ENCODE results near the gene PPP2R3B.
"Not testable (repeated sequence)": the region's sequence is repeated elsewhere in the genome, so short reads cannot be mapped to it uniquely, and the experiment has no call there.

PPP2R3B gene

GRCh38 chrX:357035-357692 lies 29.5 kb downstream of the PPP2R3B start:
- no peaks in the 10 kb centered on the region; the same call in 1 of the 2 replicates for H3K4me1 ChIP-seq (ENCODE audit: insufficient read depth, low read length)
- H3K9ac ChIP-seq (ENCODE audit: low read depth, low read length), result no peak overlapping the region
- peaks cover 6% of the 10 kb centered on the region for H3K36me3 ChIP-seq (ENCODE audit: insufficient read depth, low read length)
- H3K9me3 ChIP-seq (ENCODE audit: control insufficient read depth, insufficient read depth, low read length), result peaks cover 9% of the 10 kb centered on the region

DNA sequence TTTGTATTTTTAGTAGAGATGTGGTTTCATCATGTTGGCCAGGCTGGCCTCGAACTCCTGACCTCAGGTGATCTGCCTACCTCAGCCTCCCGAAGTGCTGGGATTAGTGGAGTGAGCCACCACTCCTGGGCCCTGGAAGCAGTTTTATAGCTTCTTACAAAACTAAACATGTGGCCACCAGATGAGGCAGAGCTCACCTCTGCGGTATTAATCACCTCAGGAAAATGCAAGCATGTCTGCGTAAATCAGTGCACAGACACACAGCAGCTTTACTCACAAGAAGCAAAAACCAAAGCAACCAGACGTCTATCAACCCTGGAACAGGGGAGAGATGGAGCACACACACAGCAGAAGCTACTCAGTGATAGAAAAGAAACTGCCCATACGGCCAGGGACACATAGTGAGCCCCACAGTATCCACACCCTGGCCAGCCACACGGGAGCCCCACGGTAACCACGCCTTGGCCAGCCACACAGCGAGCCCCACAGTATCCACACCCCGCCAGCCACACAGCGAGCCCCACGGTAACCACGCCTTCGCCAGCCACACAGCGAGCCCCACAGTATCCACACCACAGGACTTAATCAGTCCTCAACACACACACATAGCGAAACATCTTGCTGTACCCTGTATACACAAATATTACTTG lies 30.2 kb downstream of the PPP2R3B start:
- H3K9ac ChIP-seq (ENCODE audit: low read depth, low read length), result no peak overlapping the region
- no peaks in the 10 kb centered on the region; the same call in 1 of the 2 replicates for H3K4me1 ChIP-seq (ENCODE audit: insufficient read depth, low read length)
- peaks cover 6% of the 10 kb centered on the region for H3K36me3 ChIP-seq (ENCODE audit: insufficient read depth, low read length)
- peaks cover 9% of the 10 kb centered on the region for H3K9me3 ChIP-seq (ENCODE audit: control insufficient read depth, insufficient read depth, low read length)

- H3K9ac ChIP-seq (ENCODE audit: low read depth, low read length), result no peak overlapping the region
- no peaks in the 10 kb centered on the region; the same call in 1 of the 2 replicates for H3K4me1 ChIP-seq (ENCODE audit: insufficient read depth, low read length)
- peaks cover 6% of the 10 kb centered on the region for H3K36me3 ChIP-seq (ENCODE audit: insufficient read depth, low read length)
- peaks cover 7% of the 10 kb centered on the region for H3K9me3 ChIP-seq (ENCODE audit: control insufficient read depth, insufficient read depth, low read length)
These were observed 31.2 kb downstream of the PPP2R3B start for GRCh38 chrX:355329-356050.

DNA sequence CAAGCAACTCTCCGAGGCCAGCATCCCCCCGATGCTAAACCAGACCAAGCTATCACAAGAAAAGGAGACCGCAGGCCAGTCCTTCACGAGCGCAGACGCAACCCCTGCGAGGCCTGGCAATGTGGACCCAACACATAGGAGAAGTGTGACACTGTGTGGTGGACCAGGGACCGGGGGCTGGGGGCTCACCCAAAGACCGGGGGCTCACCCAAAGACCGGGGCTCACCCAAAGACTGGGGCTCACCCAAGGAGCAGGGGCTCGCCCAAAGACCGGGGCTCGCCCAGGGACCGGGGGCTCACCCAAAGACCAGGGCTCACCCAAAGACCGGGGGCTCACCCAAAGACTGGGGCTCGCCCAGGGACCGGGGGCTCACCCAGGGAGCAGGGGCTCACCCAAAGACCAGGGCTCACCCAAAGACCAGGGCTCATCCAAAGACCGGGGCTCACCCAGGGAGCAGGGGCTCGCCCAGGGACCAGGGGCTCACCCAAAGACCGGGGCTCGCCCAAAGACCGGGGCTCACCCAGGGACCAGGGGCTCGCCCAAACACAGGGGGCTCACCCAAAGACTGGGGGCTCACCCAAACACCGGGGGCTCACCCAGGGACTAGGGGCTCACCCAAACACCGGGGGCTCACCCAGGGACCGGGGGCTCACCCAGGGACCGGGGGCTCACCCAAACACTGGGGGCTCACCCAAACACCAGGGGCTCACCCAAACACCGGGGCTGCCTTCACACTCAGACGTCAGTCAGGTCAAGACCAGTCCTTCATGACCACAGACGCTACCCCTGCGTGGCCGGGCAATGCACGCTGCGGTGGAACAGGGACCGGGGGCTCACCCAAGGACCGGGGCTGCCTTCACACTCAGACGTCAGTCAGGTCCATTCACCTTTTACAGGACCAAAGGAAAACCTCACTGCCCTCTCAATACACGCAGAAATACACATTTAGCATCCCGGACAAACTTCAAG lies 32.9 kb downstream of the PPP2R3B start:
- H3K9me3 ChIP-seq (ENCODE audit: control insufficient read depth, insufficient read depth, low read length), result no peaks in the 10 kb centered on the region
- H3K4me1 ChIP-seq (ENCODE audit: insufficient read depth, low read length), result no peaks in the 10 kb centered on the region; the same call in 1 of the 2 replicates
- no peak overlapping the region for H3K9ac ChIP-seq (ENCODE audit: low read depth, low read length)
- peaks cover 2% of the 10 kb centered on the region; the same call in 1 of the 2 replicates for H3K36me3 ChIP-seq (ENCODE audit: insufficient read depth, low read length)

GRCh38 chrX:352582-353314 lies 34.0 kb downstream of the PPP2R3B start:
- H3K9ac ChIP-seq (ENCODE audit: low read depth, low read length), result no peak overlapping the region
- no peaks in the 10 kb centered on the region for H3K9me3 ChIP-seq (ENCODE audit: control insufficient read depth, insufficient read depth, low read length)
- H3K4me1 ChIP-seq (ENCODE audit: insufficient read depth, low read length), result no peaks in the 10 kb centered on the region; the same call in 1 of the 2 replicates
- H3K36me3 ChIP-seq (ENCODE audit: insufficient read depth, low read length), result peaks cover 2% of the 10 kb centered on the region; the same call in 1 of the 2 replicates

DNA sequence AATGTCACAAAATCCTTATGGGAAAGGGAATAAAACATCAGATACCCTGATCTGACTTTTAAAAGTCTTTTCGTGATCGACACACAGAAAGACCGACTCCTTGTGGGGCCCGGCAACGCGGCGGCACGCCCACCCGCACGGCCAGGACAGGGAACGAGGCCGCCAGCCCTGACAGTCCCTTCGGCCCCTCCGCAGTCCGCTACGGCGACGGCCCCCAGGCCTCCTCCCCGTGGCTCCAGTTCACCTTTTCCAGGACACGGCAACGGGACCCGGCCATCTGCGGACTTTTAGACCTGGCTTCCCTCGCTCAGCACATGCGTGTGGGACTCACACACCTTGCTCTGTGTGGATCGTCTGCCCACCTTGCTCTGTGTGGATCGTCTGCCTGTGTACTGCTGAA lies 34.5 kb downstream of the PPP2R3B start:
- H3K36me3 ChIP-seq (ENCODE audit: insufficient read depth, low read length), result peaks cover 2% of the 10 kb centered on the region; the same call in 1 of the 2 replicates
- H3K4me1 ChIP-seq (ENCODE audit: insufficient read depth, low read length), result no peaks in the 10 kb centered on the region
- no peaks in the 10 kb centered on the region for H3K9me3 ChIP-seq (ENCODE audit: control insufficient read depth, insufficient read depth, low read length)
- no peak overlapping the region for H3K9ac ChIP-seq (ENCODE audit: low read depth, low read length)

DNA sequence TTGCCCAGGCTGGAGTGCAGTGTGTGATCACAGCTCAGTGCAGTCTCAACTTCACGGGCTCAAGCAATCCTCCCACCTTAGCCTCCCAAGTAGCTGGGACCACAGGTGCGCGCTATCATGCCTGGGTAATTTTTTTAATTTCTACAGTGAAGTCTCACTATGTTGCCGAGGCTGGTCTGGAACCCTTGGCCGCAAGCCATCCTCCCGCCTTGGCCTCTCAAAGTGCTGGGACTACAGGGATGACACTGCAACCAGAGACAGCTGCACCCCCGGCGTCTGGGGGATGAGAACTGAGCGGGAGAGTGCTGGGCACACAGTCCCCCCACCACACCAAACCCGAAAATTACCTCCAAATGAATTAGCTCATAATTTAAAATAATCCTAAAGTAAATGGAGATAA lies 35.0 kb downstream of the PPP2R3B start:
- no peaks in the 10 kb centered on the region for H3K4me1 ChIP-seq (ENCODE audit: insufficient read depth, low read length)
- no peaks in the 10 kb centered on the region for H3K9me3 ChIP-seq (ENCODE audit: control insufficient read depth, insufficient read depth, low read length)
- H3K36me3 ChIP-seq (ENCODE audit: insufficient read depth, low read length), result peaks cover 2% of the 10 kb centered on the region; the same call in 1 of the 2 replicates
- no peak overlapping the region for H3K9ac ChIP-seq (ENCODE audit: low read depth, low read length)

GRCh38 chrX:351324-351641 lies 35.4 kb downstream of the PPP2R3B start:
- not testable (repeated sequence) for H3K9ac ChIP-seq (ENCODE audit: low read depth, low read length); H3K4me1 ChIP-seq (ENCODE audit: insufficient read depth, low read length); H3K9me3 ChIP-seq (ENCODE audit: control insufficient read depth, insufficient read depth, low read length); H3K36me3 ChIP-seq (ENCODE audit: insufficient read depth, low read length)

GRCh38 chrX:350534-351323 lies 36.0 kb downstream of the PPP2R3B start:
- no peaks in the 10 kb centered on the region for H3K4me1 ChIP-seq (ENCODE audit: insufficient read depth, low read length)
- H3K9ac ChIP-seq (ENCODE audit: low read depth, low read length), result no peak overlapping the region
- H3K9me3 ChIP-seq (ENCODE audit: control insufficient read depth, insufficient read depth, low read length), result no peaks in the 10 kb centered on the region
- no peaks in the 10 kb centered on the region; the same call in 1 of the 2 replicates for H3K36me3 ChIP-seq (ENCODE audit: insufficient read depth, low read length)

GRCh38 chrX:350148-350533 lies 36.6 kb downstream of the PPP2R3B start:
- H3K9me3 ChIP-seq (ENCODE audit: control insufficient read depth, insufficient read depth, low read length), result no peaks in the 10 kb centered on the region
- H3K36me3 ChIP-seq (ENCODE audit: insufficient read depth, low read length), result no peaks in the 10 kb centered on the region; the same call in 1 of the 2 replicates
- H3K9ac ChIP-seq (ENCODE audit: low read depth, low read length), result no peak overlapping the region
- no peaks in the 10 kb centered on the region for H3K4me1 ChIP-seq (ENCODE audit: insufficient read depth, low read length)

GRCh38 chrX:349702-350101 lies 37.0 kb downstream of the PPP2R3B start:
- Histone ChIP-seq H3K9me3 (ENCODE audit: control insufficient read depth, insufficient read depth, low read length) (no peaks in the 10 kb centered on the region), H3K4me1 (ENCODE audit: insufficient read depth, low read length) (no peaks in the 10 kb centered on the region), H3K9ac (ENCODE audit: low read depth, low read length) (no peak overlapping the region), H3K36me3 (ENCODE audit: insufficient read depth, low read length) (no peaks in the 10 kb centered on the region; the same call in 1 of the 2 replicates)

DNA sequence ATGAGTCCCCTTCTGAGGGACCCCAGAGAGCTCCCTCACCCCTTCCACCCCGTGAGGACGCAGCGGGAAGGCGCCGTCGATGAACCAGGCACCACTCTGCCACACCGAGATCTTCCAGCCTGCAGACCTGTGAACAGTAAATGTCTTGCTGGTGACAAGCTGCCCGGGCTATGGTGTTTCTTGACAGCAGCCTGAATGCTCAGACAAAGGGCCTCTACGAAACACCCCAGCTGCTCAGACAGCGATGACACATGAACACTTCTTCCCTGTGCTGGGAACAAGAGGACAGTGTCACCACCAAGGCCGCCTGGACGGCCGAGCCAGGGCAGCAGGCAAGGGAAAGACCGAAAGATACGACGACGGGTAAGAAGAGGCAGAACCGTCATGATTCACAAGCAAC lies 37.5 kb downstream of the PPP2R3B start:
- Histone ChIP-seq H3K4me1 (ENCODE audit: insufficient read depth, low read length) (no peaks in the 10 kb centered on the region), H3K9me3 (ENCODE audit: control insufficient read depth, insufficient read depth, low read length) (no peaks in the 10 kb centered on the region), H3K9ac (ENCODE audit: low read depth, low read length) (no peak overlapping the region), H3K36me3 (ENCODE audit: insufficient read depth, low read length) (no peaks in the 10 kb centered on the region; the same call in 1 of the 2 replicates)
